Bone marrow (tissue), 2 donors: ENCODE results near the gene IPO7.

ENCODE experiments used
- DNase-seq, 2 donors: peaks; one replicate each; lab custom pipeline; 2025; lab: John Stamatoyannopoulos, UW

The IPO7 gene

DNA sequence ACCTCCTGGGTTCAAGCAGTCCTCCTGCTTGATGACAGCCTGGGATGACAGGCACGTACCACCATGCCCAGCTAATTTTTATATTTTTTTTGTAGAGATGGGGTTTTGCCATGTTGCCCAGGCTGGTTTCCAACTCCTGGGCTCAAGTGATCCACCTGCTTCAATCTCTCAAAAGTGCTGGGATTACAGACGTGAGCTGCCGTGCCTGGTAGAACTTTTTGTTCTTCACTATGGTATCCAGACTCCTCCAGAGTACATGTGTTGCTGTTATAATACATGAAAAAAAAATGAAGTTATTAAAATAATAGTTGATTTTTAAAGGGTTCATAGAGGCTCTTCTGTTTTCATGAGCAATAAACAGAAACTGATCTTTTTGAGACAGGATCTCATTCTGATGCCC lies 105.9 kb downstream of the IPO7 start:
- DNase-seq, result no peak

- no peak for DNase-seq
These were observed 109.0 kb downstream of the IPO7 start for GRCh38 chr11:9493492-9493891.

DNA sequence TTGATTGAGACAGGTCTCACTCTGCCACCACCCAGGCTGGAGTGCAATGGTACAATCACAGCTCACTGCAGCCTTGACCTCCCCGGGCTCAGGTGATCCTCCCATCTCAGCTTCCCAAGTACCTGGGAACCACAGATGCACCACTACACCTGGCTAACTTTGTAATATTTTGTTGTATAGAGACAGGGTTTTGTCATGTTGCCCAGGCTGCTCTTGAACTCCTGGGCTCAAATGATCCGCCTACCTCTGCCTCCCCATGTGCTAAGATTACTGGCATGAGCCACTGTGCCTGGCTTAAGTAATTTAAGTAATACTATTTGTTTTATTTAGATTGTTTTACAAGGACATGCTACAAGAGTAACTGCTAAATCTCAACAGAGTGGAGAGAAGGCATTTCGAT lies 109.9 kb downstream of the IPO7 start:
- no peak for DNase-seq

DNA sequence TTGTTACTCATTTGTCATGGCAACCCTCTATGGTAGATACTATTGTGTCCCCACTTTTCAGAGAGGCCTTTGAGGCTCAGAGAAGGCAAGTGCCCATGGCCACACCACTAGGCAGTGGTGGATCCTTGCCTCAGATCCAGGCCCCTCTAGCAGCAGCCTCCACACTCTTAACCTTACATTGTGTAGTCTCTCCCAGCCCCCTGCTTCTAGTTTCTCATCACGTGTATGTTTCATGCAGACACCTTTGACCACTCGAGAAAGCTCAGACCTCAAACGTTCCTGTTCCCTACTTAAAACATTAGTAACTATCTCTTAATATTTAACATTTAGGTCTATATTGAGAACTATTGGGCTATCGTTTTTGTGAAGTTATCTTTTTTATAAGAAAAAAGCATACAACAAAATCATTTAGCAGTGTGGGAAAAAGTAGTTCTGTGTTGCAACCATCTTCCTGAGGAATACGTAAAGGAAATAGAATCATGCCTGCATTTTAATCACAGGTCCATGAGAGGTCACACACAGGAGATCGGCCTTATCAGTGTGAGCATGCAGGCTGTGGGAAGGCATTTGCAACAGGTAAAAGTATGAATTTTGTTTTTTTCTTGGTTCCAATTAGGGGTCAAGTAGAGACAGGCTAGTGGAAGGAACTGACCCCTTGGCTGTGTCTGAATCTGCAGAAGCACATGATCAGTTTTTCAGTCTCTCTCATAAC lies 111.5 kb downstream of the IPO7 start:
- no peak for DNase-seq
